NCI-H2107 treated with DMSO at 0.1 percent for 48 hours (cell line): Measurements from ENCODE around the gene CRTC1.
A peak's percentile ranks its signal among the peaks of the same experiment; 100 is the strongest.
"Not testable (repeated sequence)": the region's sequence is repeated elsewhere in the genome, so short reads cannot be mapped to it uniquely, and the experiment has no call there.

Experiments used
- DNase-seq: peaks from one replicate; lab custom pipeline; 2025; ENCODE audit not compliant: unreplicated experiment; lab: John Stamatoyannopoulos, UW

The CRTC1 gene

DNA sequence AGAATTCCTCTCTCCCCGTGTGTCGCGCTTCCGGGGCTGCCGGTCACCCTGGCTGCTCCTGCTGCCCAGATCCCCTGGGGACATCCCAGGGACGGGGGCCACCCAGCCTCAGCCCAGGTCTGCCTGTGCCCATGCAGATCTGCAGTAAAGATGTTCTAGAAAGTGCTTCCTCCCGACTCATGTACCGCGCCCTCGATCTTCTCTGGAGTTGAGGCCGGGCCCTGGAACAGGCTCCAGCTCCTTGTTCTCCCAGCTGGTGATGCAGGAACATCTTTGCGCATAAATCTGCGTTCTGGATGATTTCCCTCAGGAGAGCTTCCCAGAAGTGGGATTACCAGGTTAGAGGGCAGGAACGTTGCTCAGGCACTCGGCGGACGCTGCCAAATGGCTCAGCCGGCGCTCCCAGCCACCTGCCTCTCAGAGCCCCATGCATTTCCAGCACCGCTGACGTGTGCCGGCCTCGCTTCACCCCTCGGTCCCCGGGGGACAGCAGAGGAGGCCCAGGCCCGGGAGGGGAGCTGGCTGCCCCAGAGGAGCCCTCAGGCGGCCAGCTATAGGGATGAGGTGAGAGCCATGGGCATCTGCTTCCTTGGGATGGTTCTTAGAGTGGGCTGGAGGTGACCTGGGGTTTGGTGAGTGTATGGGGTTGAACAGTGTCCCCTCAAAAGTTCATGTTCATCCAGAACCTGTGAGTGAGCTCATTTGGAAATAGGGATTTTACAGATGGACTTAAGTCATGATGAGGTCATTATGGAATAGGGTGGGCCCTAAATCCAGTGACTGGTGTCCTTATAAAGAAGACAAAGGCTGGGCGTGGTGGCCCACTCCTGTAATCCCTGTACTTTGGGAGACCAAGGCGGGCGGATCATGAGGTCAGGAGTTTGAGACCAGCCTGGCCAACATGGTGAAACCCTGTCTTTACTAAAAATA lies 42.6 kb downstream of the CRTC1 start:
- DNase-seq: peak; percentile 42

DNA sequence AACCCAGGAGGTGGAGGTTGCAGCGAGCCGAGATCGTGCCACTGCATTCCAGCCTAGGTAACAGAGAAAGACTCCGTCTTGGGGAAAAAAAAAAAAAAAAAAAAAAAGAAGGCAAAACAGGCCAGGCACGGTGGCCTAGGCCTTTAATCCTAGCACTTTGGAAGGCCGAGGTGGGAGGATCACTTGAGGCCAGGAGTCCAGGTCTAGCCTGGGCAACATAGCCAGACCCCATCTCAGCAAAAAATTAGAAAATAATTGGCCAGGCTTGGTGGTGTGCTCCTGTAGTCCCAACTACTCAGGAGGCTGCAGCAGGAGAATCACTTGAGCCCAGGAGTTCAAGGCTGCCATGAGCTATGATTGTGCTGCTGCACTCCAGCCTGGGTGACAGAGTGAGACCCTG lies 43.4 kb downstream of the CRTC1 start:
- no peak for DNase-seq

DNA sequence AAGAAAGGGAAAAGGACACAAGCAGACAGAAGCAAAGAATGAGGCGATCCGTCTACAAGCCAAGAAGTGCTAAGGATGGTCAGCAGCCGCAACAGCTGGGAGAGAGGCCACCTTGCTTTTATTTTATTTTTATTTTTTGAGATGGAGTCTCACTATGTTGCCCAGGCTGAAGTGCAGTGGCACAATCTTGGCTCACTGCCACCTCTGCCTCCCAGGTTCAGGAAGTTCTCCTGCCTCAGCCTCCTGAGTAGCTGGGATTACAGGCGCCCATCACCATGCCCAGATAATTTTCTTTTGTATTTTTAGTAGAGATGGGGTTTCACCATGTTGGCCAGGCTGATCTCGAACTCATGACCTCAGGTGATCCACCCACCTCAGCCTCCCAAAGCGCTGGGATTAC lies 44.1 kb downstream of the CRTC1 start:
- DNase-seq: not testable (repeated sequence)

- no peak for DNase-seq
Measured at GRCh38 chr19:18729933-18730530, 46.6 kb downstream of the CRTC1 start.

DNA sequence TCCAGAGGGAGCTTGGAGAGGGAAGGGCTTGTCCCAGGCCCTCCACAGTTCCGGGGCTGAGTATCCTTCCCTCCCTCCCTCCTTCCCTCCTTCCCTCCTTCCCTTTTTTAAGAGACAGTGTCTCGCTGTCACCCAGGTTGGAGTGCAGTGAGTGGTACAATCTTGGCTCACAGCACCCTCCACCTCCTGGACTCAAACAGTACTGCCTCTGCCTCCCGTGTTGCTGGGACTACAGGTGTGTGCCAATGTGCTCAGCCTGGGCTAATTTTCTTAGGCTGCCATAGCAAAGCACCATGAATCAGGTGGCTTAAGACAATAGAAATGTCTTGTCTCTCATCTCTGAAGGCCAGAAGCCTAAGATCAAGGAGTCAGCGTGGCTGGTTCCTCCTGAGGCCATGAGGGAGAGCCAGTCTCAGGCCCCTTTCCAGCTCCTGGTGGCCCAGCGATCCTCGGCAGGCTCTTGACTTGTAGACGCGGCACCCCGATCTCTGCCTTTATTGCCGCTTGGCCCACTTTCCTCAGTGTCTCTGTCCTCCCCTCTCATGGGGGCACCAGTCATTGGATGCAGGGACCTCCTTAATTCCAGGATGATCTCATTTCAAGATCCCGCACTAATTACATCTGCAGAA lies 47.5 kb downstream of the CRTC1 start:
- DNase-seq: no peak

GRCh38 chr19:18731562-18732008 lies 48.1 kb downstream of the CRTC1 start:
- no peak for DNase-seq

GRCh38 chr19:18733196-18733647 lies 49.7 kb downstream of the CRTC1 start:
- peak; percentile 17 for DNase-seq

DNA sequence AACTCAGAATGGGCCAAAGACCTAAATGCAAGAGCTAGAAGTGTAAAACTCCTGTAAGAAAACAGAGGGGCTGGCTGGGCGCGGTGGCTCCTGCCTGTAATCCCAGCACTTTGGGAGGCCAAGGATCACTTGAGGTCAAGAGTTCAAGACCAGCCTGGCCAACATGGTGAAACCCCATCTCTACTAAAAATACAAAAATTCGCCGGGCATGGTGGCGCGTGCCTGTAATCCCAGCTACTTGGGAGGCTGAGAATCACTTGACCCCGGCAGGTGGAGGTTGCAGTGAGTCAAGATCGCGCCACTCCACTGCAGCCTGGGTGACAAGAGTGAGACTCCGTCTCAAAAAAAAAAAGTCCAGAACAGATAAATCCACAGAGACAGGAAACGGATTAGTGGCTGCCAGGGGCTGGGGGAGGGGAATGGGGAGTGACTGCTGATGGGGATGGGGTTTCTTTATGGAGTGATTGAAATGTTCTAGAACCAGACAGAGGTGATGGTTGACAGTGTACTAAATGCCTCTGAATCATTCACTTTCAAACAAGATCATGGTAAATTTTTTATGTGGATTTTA lies 50.4 kb downstream of the CRTC1 start:
- not testable (repeated sequence) for DNase-seq

DNA sequence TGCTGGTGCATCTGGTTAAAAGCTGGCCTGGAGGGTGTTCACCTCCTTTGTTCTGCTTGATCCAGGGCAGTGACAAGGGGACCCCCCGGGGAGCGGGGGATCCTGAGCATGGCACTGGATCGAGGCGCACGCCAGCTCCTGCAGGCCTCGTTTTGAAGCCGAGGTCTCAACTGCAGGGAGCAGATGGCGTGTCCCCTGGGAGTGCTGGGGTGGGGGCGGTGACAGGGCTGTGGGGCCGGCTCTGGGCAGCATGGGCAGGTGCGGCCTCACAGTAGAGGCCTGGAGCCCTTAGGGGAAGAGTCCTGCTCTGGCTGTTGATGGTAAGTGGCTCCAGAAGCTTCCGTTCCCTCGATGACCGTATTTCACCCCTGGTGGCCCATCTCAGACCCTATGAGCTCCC lies 51.8 kb downstream of the CRTC1 start:
- DNase-seq: peak; percentile 65

DNA sequence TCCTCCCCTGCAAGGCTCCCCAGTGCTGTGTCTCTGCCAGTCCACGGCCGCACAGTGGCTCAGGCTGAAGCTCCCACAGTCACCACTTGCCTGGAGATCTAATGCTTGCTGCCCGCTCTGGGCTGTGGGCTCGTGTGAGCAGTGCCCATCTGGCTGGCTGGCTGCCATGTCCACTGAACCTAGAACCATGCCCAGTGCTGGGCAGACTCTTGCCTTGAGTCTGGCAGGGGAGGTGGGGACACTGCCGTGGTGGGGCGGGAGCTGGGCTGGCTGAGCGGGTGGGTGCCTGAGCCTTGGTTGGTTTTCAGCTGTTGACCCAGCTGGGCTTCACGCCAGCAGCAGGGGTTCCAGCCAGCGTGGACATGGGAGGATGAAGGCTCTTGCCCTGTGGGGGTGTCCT lies 52.3 kb downstream of the CRTC1 start:
- no peak for DNase-seq

DNA sequence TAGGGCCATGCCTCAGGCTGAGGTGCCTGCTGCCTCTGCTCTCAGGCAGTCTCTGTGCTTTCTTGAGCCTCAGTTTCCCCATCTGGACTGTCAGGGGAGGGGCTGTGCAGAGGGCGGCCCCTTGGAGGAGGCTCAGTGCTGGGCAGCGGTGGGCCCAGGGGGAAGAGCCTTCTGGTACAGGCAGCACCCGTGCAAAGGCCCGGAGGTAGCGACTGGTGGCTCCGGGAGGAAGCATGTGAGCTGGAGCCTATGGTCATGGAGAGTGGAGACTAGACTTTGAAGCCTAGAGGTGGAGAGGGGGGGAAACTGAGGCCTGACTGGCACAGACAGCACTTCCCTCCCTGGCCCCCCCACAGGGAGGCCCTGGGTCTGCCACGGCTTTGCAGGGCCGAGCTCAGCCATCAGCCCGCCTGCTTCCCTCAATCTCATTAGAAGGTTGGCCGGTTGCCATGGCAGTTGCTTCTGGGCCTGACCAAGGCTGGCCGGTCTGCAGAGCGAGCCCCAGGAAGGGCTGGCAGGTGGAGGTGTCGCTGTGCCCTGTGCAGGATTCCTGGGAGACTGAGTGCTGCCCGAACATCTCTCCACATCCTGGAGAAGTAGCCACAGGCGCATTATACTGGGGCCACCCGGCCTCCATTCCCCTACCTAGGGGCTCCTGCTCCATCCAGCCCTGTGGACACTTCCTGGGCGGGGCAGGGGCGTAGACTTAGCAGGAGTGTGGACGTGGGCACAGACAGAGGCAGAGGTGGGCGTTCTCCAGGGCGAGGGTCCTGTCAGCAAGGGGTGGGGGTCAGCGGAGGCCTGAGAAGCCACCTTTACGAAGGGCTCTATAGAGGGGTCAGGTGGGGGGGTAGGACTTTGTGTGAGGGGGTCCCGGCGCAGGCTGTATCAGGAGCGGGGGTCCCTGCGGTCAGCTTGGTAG lies 53.2 kb downstream of the CRTC1 start:
- DNase-seq: no peak

GRCh38 chr19:18737337-18737953 lies 54.0 kb downstream of the CRTC1 start:
- DNase-seq: no peak

GRCh38 chr19:18737954-18738351 lies 54.5 kb downstream of the CRTC1 start:
- no peak for DNase-seq

DNA sequence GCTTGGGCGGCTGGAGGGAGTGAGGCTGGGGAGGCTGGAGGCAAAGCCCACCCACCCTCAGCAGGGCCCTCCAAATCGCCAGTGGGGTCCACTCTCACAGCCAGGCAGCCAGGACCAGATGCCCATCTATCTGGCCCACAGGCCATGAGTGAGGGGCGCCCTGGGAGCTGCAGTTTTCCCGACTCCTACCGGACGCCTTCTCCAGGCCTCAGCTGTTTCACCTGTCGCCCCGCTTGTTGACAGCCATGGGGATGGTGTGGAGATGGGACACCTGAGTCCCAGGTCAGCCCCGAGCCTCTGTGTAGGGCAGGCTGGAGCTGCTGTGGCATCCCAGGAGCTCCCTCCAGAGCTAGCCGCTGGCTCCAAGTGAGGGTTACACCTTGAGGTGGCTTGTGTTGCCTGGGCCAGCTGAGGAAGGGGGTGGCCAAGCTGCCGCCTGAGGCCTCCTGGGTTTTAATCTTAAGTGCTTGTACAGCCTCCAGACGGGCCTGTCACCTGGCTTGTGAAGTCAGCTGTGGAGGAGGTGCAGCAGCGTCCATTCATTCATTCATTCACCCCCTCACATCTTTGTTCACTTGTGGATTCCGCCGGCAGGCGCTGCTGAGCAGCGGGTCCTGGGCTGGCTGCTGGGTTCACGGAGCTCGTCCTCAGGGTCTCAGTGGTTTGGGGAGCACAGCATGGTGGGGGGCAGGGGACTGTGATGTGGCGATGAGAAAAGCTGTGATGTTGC lies 55.6 kb downstream of the CRTC1 start:
- no peak for DNase-seq

GRCh38 chr19:18741124-18742121 lies 57.9 kb downstream of the CRTC1 start:
- no peak for DNase-seq

DNA sequence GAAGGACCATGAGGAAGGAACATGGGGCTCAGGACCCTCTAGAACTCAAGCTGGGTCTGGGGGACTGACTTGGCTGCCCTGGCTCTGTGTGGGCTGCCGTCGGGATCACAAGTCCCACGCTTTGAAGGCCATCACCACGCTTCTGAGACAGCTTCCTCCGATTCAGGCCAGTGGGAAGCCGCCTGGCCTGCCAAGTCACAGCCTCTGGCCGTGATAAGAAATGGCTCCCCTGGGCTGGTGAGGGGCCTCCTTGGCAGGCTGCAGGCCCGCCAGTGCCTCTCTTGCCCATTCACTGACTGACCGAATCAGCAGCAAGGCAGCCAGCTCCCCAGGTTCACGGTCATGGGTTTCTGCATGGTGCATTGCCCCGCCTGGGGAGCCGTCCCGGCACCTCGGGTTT lies 58.8 kb downstream of the CRTC1 start:
- DNase-seq: no peak

DNA sequence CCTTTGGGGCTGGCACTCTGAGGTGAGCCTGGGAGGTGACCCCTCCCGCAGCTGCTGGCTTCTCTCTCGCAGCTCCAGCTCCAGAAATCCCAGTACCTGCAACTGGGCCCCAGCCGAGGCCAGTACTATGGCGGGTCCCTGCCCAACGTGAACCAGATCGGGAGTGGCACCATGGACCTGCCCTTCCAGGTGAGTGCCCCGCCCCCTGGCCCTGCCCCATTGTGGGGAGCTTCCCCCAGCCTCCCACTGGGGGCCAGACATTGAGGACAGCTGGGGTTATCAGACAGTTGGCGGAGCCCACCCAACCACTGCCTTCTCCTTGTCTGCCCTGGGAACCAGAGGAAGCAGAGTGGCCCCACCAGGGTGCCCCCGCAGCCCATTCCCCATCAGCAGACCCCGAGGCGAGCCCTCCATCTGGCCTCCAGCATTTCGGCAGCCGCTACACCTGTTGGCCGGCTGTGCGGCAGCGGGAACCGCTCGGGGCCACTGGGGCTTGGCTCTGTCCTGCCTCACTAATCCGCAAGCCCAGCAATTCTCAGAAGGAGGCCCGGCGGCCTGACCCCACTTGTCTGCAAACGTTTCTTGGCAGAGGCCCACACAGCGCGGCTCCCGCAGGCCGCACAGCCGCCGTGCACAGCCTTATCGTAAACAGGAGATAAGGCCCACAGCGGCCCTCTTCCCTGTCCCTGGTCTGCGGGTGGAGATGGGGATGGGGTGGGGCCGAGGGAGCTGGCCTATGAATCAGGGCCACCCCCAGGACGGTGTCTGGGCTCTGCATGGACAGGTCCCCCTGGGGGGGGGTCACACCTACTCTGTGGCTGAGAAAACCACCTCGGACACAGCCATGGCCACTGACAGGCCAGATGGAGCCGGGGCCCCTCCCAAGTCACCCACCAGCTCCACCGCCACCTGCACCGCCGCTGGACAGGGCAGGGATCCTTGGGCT lies 59.6 kb downstream of the CRTC1 start:
- DNase-seq: no peak
